ENCODE data around the gene MRGPRX2.

GRCh38 chr11:19101796-19102520 is 41.4 kb upstream of the MRGPRX2 start:
- TF ChIP-seq EZH2phosphoT487 (IDR thresholded peaks at IDR 0.05; ENCODE audit: borderline replicate concordance, low read length) (no peak), CTCF (IDR thresholded peaks at IDR 0.05; ENCODE audit: low read depth, low read length, poor library complexity, severe bottlenecking) (no peak)
